BLaER1 treated with 17β-estradiol and CSF1 and Interleukin-3, amounts not matched to agents 10 nM and 100 nM (cell line): ENCODE results near the gene EDAR.

Source experiments
- H3K27ac ChIP-seq, 11 experiments: shearing (Covaris generic); formaldehyde crosslinking; 2 replicates each; pipeline ENCODE4 v1.8.1; 2022
- H3K27me3 ChIP-seq, 11 experiments: shearing (Covaris generic); formaldehyde crosslinking; 2 replicates each; pipeline ENCODE4 v1.8.1; 2022
- H3K36me3 ChIP-seq, 11 experiments: shearing (Covaris generic); formaldehyde crosslinking; 2 replicates each; pipeline ENCODE4 v1.8.1; 2022
- H3K4me1 ChIP-seq, 10 experiments: shearing (Covaris generic); formaldehyde crosslinking; 2 replicates each; pipeline ENCODE4 v1.8.1; 2022
- H3K4me2 ChIP-seq, 11 experiments: shearing (Covaris generic); formaldehyde crosslinking; 2 replicates each; pipeline ENCODE4 v1.8.1; 2022
- H3K4me3 ChIP-seq, 10 experiments: shearing (Covaris generic); formaldehyde crosslinking; 2 replicates each; pipeline ENCODE4 v1.8.1; 2022
- H3K9ac ChIP-seq, 11 experiments: shearing (Covaris generic); formaldehyde crosslinking; 2 replicates each; pipeline ENCODE4 v1.8.1; 2022
- H3K9me3 ChIP-seq, 11 experiments: shearing (Covaris generic); formaldehyde crosslinking; replicated peaks in 1 of 11; 2 replicates each; pipeline ENCODE4 v1.8.1; 2022
- H4K20me1 ChIP-seq, 11 experiments: shearing (Covaris generic); formaldehyde crosslinking; 2 replicates each; pipeline ENCODE4 v1.8.1; 2022
- Cebpa-rat ChIP-seq, 11 experiments: shearing (Covaris generic); IDR thresholded peaks; 2 replicates each; pipeline ENCODE4 v1.8.1; 2022

EDAR gene

GRCh38 chr2:108927405-108927804, 61.6 kb downstream of the EDAR start:
- no peaks in the 10 kb centered on the region for H3K27me3 ChIP-seq
- H3K4me3 ChIP-seq: no peak overlapping the region
- no peaks in the 10 kb centered on the region for H4K20me1 ChIP-seq
- H3K9me3 ChIP-seq: no peaks in the 10 kb centered on the region
- no peak for TF ChIP-seq Cebpa-rat (IDR thresholded peaks at IDR 0.05)
- peaks cover 0 to 30% (median 8%) of the 10 kb centered on the region in 10 experiments; a peak in 12 of 20 replicates for H3K4me1 ChIP-seq
- no peak overlapping the region for H3K27ac ChIP-seq
- H3K36me3 ChIP-seq: no peaks in the 10 kb centered on the region
- H3K9ac ChIP-seq: no peak overlapping the region
- H3K4me2 ChIP-seq: peak overlapping the region in 1 of 11 experiments; percentile 28; a peak in 1 of 22 replicates

DNA sequence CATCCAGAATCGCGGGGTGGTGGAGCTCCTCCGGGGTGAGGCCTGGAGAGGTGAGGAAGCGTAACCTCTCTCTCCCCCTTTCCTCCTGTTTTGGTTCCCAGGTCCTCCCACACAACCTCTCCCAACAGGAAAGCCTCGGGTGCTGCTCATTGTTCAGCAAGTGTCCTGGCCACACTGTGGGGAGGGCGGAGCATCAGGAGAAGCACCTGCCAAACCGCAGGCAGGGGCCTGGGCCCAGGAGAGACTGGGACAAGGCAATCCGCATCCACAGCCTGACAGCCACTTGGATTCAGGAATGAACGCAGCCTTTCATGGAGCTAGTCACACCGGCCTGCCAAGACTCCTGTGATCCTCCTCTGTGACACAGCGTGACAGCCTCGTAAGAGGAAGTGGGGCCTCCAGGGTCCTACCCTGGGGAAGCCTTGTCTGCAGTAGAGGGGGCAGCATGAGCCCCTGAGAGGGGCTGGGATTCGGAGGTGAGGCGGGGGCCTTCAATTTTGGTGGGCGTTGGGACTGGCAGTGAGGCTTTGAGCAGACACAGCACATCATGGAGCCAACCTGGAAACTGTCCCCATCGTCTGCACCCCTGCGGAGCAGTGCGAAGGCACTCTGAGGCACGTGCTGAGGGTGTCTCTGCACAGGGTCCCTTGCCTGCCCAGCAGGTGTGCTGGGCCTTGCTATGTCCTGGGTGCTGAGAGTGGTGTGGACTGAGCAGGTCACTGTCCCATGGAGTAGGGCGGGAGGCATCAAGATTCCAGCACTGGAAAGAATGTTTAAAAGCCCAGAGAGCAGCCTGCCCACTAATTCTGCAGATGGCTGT, 62.2 kb downstream of the EDAR start:
- H3K27me3 ChIP-seq: no peaks in the 10 kb centered on the region
- H3K9ac ChIP-seq: no peak overlapping the region
- no peaks in the 10 kb centered on the region for H3K36me3 ChIP-seq
- H4K20me1 ChIP-seq: no peaks in the 10 kb centered on the region
- TF ChIP-seq Cebpa-rat (IDR thresholded peaks at IDR 0.05): no peak
- peak overlapping the region in 6 of 11 experiments; percentile 11 to 47 (median 29); a peak in 10 of 22 replicates for H3K4me2 ChIP-seq
- no peaks in the 10 kb centered on the region for H3K9me3 ChIP-seq
- H3K27ac ChIP-seq: no peak overlapping the region
- H3K4me3 ChIP-seq: no peak overlapping the region
- peaks cover 0 to 30% (median 8%) of the 10 kb centered on the region in 10 experiments; a peak in 12 of 20 replicates for H3K4me1 ChIP-seq

GRCh38 chr2:108925735-108926134, 63.3 kb downstream of the EDAR start:
- no peak for TF ChIP-seq Cebpa-rat (IDR thresholded peaks at IDR 0.05)
- H3K9me3 ChIP-seq: no peaks in the 10 kb centered on the region
- H3K9ac ChIP-seq: no peak overlapping the region
- peaks cover 0 to 22% (median 8%) of the 10 kb centered on the region in 10 experiments; a peak in 11 of 20 replicates for H3K4me1 ChIP-seq
- no peaks in the 10 kb centered on the region for H4K20me1 ChIP-seq
- H3K4me2 ChIP-seq: no peak overlapping the region
- no peaks in the 10 kb centered on the region for H3K36me3 ChIP-seq
- no peak overlapping the region for H3K27ac ChIP-seq
- no peaks in the 10 kb centered on the region for H3K27me3 ChIP-seq
- no peak overlapping the region for H3K4me3 ChIP-seq

- TF ChIP-seq Cebpa-rat (IDR thresholded peaks at IDR 0.05): no peak
- Histone ChIP-seq H4K20me1 (no peaks in the 10 kb centered on the region), H3K9me3 (no peaks in the 10 kb centered on the region), H3K4me3 (no peak overlapping the region), H3K27me3 (no peaks in the 10 kb centered on the region), H3K4me1 (peaks cover 0 to 22% (median 8%) of the 10 kb centered on the region in 10 experiments; a peak in 11 of 20 replicates), H3K36me3 (no peaks in the 10 kb centered on the region), H3K4me2 (no peak overlapping the region), H3K9ac (no peak overlapping the region), H3K27ac (no peak overlapping the region)
Observed at GRCh38 chr2:108925286-108925685, 63.7 kb downstream of the EDAR start.

DNA sequence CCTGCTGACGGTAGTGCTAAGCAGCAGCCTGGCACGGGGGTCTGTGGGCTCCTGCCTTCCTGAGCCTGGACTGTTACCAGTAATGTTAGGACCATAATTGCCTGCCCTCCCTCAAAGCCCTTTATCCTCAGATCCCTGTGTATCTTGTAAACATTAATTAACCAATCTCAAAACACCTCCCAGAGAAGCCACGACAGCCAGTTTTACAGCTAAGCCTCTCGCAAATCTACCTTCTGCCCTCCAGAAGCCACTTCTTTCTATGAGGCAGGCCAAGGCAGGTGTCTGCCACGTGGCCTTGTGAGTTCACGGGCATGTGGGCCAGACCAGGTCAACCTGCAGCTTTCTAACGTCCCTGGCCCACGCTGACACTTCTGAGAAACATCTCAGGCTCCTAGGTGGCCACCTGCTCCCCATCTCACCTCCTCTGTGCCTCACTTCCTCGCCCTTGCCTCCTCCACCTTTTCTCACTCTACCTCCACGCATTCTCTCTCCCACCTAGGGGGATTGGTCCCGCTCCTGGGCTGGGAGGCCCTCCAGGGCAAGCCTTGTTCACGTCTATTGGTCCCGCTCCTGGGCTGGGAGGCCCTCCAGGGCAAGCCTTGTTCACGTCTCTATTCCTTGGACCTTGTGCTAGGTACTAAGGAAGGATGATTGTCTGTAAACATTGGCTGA, 64.3 kb downstream of the EDAR start:
- 0 out of 22 replicates have a peak, but pooled peaks cover 0 to 1% (median 0%) of the 10 kb centered on the region in 11 experiments for H4K20me1 ChIP-seq
- H3K9ac ChIP-seq: no peak overlapping the region
- peaks cover 0 to 22% (median 8%) of the 10 kb centered on the region in 10 experiments; a peak in 11 of 20 replicates for H3K4me1 ChIP-seq
- no peak for TF ChIP-seq Cebpa-rat (IDR thresholded peaks at IDR 0.05)
- H3K27me3 ChIP-seq: no peaks in the 10 kb centered on the region
- H3K36me3 ChIP-seq: no peaks in the 10 kb centered on the region
- H3K27ac ChIP-seq: no peak overlapping the region
- no peak overlapping the region for H3K4me2 ChIP-seq
- no peaks in the 10 kb centered on the region for H3K9me3 ChIP-seq
- no peak overlapping the region for H3K4me3 ChIP-seq

DNA sequence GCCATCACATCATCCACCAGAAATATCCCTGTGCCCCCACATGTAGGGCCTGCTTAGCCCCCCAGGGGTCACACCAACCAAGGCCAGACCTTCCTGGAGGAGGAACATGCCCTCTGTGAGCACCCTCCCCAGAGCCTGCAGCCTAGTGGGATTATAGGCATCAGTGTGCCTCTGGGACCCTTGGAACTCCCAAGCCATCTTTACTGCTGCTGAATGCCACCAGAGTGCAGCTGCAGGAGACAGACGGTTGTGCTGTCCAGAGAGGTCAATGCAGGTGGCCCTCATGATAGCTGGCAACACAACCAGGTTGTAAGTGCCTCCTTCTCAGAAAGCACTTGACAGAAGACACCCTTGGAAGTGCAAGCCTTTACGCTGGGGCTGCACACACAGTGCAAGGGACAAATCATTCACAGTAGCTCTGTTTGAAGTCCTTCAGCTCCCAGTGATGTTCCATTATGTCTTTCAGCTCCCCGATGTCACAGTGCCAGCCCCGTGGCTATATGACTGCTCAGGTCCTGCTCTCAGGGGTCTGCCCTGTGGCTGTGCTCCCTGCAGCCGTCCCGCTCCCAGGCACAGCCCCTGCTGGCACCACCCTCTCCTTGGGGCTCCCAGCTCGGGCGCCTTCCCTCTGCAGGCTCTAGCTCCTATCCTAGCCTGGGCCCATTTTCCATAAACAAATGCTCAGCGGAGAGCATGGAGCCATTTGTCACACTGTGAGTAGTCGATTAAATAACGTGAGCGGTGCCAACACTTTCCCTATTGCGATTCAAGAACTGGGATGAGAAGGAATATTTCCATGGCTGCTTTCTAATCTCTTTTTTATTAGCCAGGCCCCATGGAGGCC, 65.1 kb downstream of the EDAR start:
- peak overlapping the region in 2 of 11 experiments; percentile 0 to 10; a peak in 2 of 22 replicates for H3K4me2 ChIP-seq
- no peak overlapping the region for H3K9ac ChIP-seq
- no peaks in the 10 kb centered on the region for H3K36me3 ChIP-seq
- peaks cover 0 to 25% (median 9%) of the 10 kb centered on the region in 10 experiments; a peak in 13 of 20 replicates for H3K4me1 ChIP-seq
- H3K9me3 ChIP-seq: no peaks in the 10 kb centered on the region
- H3K27me3 ChIP-seq: no peaks in the 10 kb centered on the region
- no peak for TF ChIP-seq Cebpa-rat (IDR thresholded peaks at IDR 0.05)
- H3K4me3 ChIP-seq: no peak overlapping the region
- 0 out of 22 replicates have a peak, but pooled peaks cover 0 to 3% (median 0%) of the 10 kb centered on the region in 11 experiments for H4K20me1 ChIP-seq
- H3K27ac ChIP-seq: no peak overlapping the region

DNA sequence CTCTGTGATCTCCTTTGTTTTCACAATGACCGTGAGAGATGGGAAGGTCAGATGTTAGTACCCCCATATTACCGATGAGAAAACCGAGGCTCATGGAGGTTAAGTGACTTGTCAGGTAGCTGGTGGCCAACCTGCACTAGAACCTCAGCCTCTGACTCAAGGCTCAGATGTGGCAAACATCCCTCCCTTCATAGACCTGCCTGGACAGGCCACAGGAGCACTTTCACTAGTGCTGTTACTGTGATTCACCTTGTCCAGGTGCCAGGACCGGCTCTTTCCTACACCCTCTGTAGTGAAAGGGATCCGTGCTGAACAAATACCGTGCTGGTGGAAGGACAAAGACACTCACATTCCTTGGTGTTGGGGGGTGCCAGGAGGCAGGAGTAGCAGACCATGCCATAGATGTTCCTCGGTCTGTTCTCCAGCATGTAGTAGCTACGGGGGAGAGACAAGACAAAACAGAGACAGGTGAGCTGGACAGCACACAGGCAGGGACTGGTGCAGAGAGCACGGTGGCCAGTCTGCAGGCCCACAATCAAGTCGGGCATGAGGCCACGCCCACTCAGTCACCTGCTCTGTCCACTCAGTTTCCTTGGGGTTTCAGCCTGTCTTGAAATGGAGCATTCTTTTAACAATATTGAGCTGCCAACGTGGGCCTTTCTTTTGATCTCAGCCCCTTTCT, 65.9 kb downstream of the EDAR start:
- no peak for TF ChIP-seq Cebpa-rat (IDR thresholded peaks at IDR 0.05)

GRCh38 chr2:108922141-108922915, 66.7 kb downstream of the EDAR start:
- H3K4me1 ChIP-seq: peaks cover 0 to 41% (median 21%) of the 10 kb centered on the region in 10 experiments; a peak in 16 of 20 replicates
- no peaks in the 10 kb centered on the region for H3K9me3 ChIP-seq
- H3K36me3 ChIP-seq: no peaks in the 10 kb centered on the region
- no peak overlapping the region for H3K27ac ChIP-seq
- no peaks in the 10 kb centered on the region for H3K27me3 ChIP-seq
- 0 out of 22 replicates have a peak, but pooled peaks cover 0 to 3% (median 0%) of the 10 kb centered on the region in 11 experiments for H4K20me1 ChIP-seq
- no peak overlapping the region for H3K9ac ChIP-seq
- no peak overlapping the region for H3K4me2 ChIP-seq
- no peak overlapping the region for H3K4me3 ChIP-seq
- TF ChIP-seq Cebpa-rat (IDR thresholded peaks at IDR 0.05): no peak

More for the DNA sequence above, 65.9 kb downstream of the EDAR start:
- no peaks in the 10 kb centered on the region for H3K9me3 ChIP-seq
- no peaks in the 10 kb centered on the region for H3K27me3 ChIP-seq
- peaks cover 0 to 33% (median 15%) of the 10 kb centered on the region in 10 experiments; a peak in 13 of 20 replicates for H3K4me1 ChIP-seq
- H3K9ac ChIP-seq: no peak overlapping the region
- no peak overlapping the region for H3K4me3 ChIP-seq
- 0 out of 22 replicates have a peak, but pooled peaks cover 0 to 3% (median 0%) of the 10 kb centered on the region in 11 experiments for H4K20me1 ChIP-seq
- no peaks in the 10 kb centered on the region for H3K36me3 ChIP-seq
- H3K27ac ChIP-seq: no peak overlapping the region
- H3K4me2 ChIP-seq: peak overlapping the region in 2 of 11 experiments; percentile 0 to 10; a peak in 1 of 22 replicates
